C4-2B (cell line): Measurements from ENCODE around the gene NEO1.

ENCODE experiments used
- H3K27ac ChIP-seq: fragments of 450-650 bp; 2 replicates; pipeline ENCODE4 v1.5.1; 2017
- CTCF ChIP-seq: fragments of 450-650 bp; conservative IDR thresholded peaks from 2 replicates; pipeline ENCODE4 v1.5.1; 2017; ENCODE audit warnings: mild to moderate bottlenecking
- ZFX ChIP-seq: fragments of 450-650 bp; IDR thresholded peaks from 2 replicates; pipeline ENCODE4 v1.6.1; 2017

Gene NEO1

DNA sequence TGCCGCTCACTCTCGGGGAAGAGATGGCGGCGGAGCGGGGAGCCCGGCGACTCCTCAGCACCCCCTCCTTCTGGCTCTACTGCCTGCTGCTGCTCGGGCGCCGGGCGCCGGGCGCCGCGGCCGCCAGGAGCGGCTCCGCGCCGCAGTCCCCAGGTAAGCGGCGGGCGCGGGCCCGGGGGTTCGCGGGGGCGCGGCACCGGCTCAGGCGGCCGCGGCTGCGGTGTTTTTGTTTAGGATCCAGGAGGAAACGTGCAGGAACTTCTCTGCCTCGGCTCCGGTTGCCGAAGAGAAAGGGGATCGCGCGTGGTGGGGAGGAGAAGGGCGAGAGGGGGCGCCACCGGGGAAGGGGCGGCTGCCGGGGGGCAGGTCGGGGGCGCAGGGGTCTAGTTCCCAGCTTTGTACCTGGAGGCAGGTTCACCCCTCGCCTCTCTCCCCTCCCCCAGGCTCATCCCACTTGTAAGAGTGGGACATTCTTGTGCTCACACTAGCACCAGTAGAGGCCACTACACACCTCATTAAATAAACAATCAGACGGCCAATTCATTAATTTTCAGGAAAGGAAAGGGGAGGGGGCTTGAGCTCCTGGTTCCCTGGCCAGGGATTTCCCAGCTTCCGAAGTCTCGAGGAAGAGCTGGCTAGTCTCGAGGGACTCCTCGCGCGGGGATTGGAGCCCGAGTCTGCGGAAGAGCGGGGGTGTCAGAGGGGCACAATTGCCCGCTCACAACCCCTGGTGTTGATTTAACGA, 562 bp downstream of the NEO1 start:
- H3K27ac ChIP-seq, result peak overlapping the region; percentile 91
- TF ChIP-seq CTCF (peak; percentile 58), ZFX (no peak)

DNA sequence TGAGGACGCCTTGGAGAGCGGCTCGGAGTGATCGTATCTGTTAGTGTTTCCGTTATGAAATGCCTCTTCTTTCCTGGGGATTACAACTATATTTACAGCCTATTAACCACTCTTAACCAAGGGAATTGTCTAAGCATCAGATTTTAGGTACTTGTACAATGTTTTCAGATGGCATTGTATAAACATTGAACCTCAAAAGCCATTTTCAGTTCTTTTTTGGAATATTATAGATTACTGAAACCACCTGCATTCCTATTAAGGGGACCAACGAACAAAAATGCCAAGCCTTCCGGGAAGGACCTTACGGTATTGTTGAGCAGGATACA, 1.1 kb downstream of the NEO1 start:
- H3K27ac ChIP-seq, result peak overlapping the region; percentile 91; the same call in 1 of the 2 replicates
- no peak for TF ChIP-seq ZFX
- TF ChIP-seq CTCF, result no peak

DNA sequence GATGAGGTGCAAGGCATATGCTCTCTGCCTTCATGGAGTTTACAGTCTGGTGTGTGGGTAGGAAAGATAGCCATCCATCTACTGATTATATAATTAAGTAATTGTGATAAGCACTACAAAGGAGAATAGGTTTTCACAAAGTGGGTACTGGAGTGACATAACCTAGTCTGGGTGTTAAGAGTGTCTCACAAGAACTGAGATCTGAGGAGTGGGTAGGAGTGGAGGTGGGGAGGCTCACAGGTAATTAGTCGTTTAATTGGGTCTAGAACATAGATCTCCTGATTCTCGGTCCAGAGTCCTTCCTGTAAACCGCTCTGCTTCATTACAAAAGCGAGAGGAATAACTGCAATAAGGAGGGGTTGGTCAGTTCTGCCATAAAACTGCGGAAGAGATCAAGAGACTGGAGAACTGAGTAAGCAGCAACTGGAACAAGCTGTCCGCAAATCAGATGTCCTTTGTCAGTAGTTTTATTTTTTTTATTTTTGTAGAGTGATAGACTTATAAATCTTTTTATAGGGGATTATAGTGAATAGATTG, 2.2 kb downstream of the NEO1 start:
- TF ChIP-seq ZFX (no peak), CTCF (no peak)
- no peak overlapping the region for H3K27ac ChIP-seq

- TF ChIP-seq CTCF (no peak), ZFX (no peak)
These were observed 4.2 kb downstream of the NEO1 start for GRCh38 chr15:73056460-73056859.

GRCh38 chr15:73058437-73058836, 6.2 kb downstream of the NEO1 start:
- TF ChIP-seq CTCF (no peak), ZFX (no peak)
- H3K27ac ChIP-seq, result no peak overlapping the region

More at GRCh38 chr15:73056460-73056859, 4.2 kb downstream of the NEO1 start:
- no peak overlapping the region for H3K27ac ChIP-seq

GRCh38 chr15:73065114-73065513, 12.9 kb downstream of the NEO1 start:
- TF ChIP-seq ZFX (no peak), CTCF (no peak)
- no peak overlapping the region for H3K27ac ChIP-seq

GRCh38 chr15:73069109-73069508, 16.8 kb downstream of the NEO1 start:
- H3K27ac ChIP-seq, result no peak overlapping the region
- TF ChIP-seq ZFX (no peak), CTCF (no peak)
